Testis (tissue), 2 donors: ENCODE measurements around the gene OTOS.

ENCODE experiments used
- CTCF ChIP-seq, 3 experiments: fragments of 450-650 bp in 2 of 3; fragments of 200-600 bp in 1 of 3; sonication (generic) in 1 of 3; IDR thresholded peaks; one replicate each; pipeline ENCODE4 v1.5.1; 2016 to 2019; ENCODE audit warnings: antibody characterized with exemption in 3 of 3, mild to moderate bottlenecking in 2 of 3, moderate library complexity in 1 of 3
- POLR2A ChIP-seq: fragments of 450-650 bp; IDR thresholded peaks from one replicate; pipeline ENCODE4 v1.6.1; 2017; ENCODE audit warnings: antibody characterized with exemption, mild to moderate bottlenecking, moderate library complexity

- TF ChIP-seq POLR2A (no peak), CTCF (IDR thresholded peaks at IDR 0.05) (no peak)
These were observed 31.8 kb upstream of the OTOS start for GRCh38 chr2:240172071-240172895.
